HEK293 (cell line): ENCODE measurements around the gene CD81.

ENCODE experiments used
- CTCF ChIA-PET: fragments of 350-600 bp; formaldehyde crosslinking; extraction: SDS; loops from one replicate; lab custom pipeline; 2021; ENCODE audit warnings: antibody characterized with exemption; lab: Yijun Ruan, JAX
- POLR2A ChIA-PET: fragments of 300-600 bp; formaldehyde crosslinking; extraction: SDS; loops from one replicate; lab custom pipeline; 2020; ENCODE audit warnings: antibody characterized with exemption, inconsistent platforms; lab: Yijun Ruan, JAX
- H3K27ac ChIP-seq: fragments of 200-500 bp; sonication (Bioruptor generic); 2 replicates; pipeline ENCODE4 v1.5.1; 2014; ENCODE audit warnings: low read depth, low read length, control low read depth, inconsistent platforms; ENCODE audit errors: extremely low read depth
- H3K36me3 ChIP-seq, 2 experiments: fragments of 200-500 bp in 1 of 2; sonication (Bioruptor generic) in 1 of 2; 1 replicate in 1 of 2; 2 replicates in 1 of 2; pipeline ENCODE4 v1.5.1; 2014 to 2017; ENCODE audit warnings: inconsistent platforms in 2 of 2, low read length in 2 of 2; ENCODE audit not compliant: control insufficient read depth in 2 of 2, insufficient read depth in 1 of 2
- H3K4me1 ChIP-seq: fragments of 200-500 bp; sonication (Bioruptor generic); 2 replicates; pipeline ENCODE4 v1.5.1; 2014; ENCODE audit warnings: mild to moderate bottlenecking, low read length, inconsistent platforms; ENCODE audit not compliant: control insufficient read depth, insufficient read depth
- H3K4me3 ChIP-seq: 2 replicates; pipeline ENCODE4 v1.5.1; 2011; ENCODE audit warnings: low read depth, mild to moderate bottlenecking, control low read depth, low read length, moderate library complexity
- H3K9me3 ChIP-seq: fragments of 200-500 bp; sonication (Bioruptor generic); 2 replicates; pipeline ENCODE4 v1.5.1; 2014; ENCODE audit warnings: low read depth, low read length, inconsistent platforms; ENCODE audit not compliant: control insufficient read depth, insufficient read depth
- ATF2 ChIP-seq: fragments of 450-650 bp; formaldehyde crosslinking; IDR thresholded peaks from 2 replicates; pipeline ENCODE4 v1.5.1; 2016; ENCODE audit warnings: missing biosample characterization, missing genetic modification characterization, low read depth
- SP2 ChIP-seq: fragments of 450-650 bp; formaldehyde crosslinking; IDR thresholded peaks from 2 replicates; pipeline ENCODE4 v1.5.1; 2016; ENCODE audit warnings: missing biosample characterization, missing genetic modification characterization
- WT1 ChIP-seq: fragments of 450-650 bp; formaldehyde crosslinking; IDR thresholded peaks from 2 replicates; pipeline ENCODE4 v1.5.1; 2016; ENCODE audit warnings: missing biosample characterization, missing genetic modification characterization
- ZBTB17 ChIP-seq: fragments of 450-650 bp; formaldehyde crosslinking; IDR thresholded peaks from 2 replicates; pipeline ENCODE4 v1.5.1; 2016; ENCODE audit warnings: missing biosample characterization, missing genetic modification characterization
- ZBTB26 ChIP-seq: fragments of 450-650 bp; formaldehyde crosslinking; optimal IDR thresholded peaks from 2 replicates; pipeline ENCODE3; 2016; ENCODE audit warnings: missing biosample characterization, mild to moderate bottlenecking, missing genetic modification characterization
- ZBTB48 ChIP-seq: fragments of 450-650 bp; formaldehyde crosslinking; IDR thresholded peaks from 2 replicates; pipeline ENCODE4 v1.5.1; 2016; ENCODE audit warnings: missing biosample characterization, missing genetic modification characterization
- ZBTB49 ChIP-seq: fragments of 450-650 bp; formaldehyde crosslinking; IDR thresholded peaks from 2 replicates; pipeline ENCODE4 v1.5.1; 2016; ENCODE audit warnings: missing biosample characterization, missing genetic modification characterization, low read depth
- ZBTB8A ChIP-seq: fragments of 450-650 bp; formaldehyde crosslinking; IDR thresholded peaks from 2 replicates; pipeline ENCODE4 v1.5.1; 2016; ENCODE audit warnings: missing biosample characterization, missing genetic modification characterization
- ZNF221 ChIP-seq: fragments of 450-650 bp; formaldehyde crosslinking; IDR thresholded peaks from 2 replicates; pipeline ENCODE4 v1.5.1; 2017; ENCODE audit warnings: missing biosample characterization, missing genetic modification characterization, borderline replicate concordance
- ZNF223 ChIP-seq: fragments of 450-650 bp; formaldehyde crosslinking; IDR thresholded peaks from 2 replicates; pipeline ENCODE4 v1.5.1; 2016; ENCODE audit warnings: missing biosample characterization, missing genetic modification characterization
- ZNF23 ChIP-seq: fragments of 450-650 bp; formaldehyde crosslinking; IDR thresholded peaks from 2 replicates; pipeline ENCODE4 v1.5.1; 2016; ENCODE audit warnings: missing biosample characterization, missing genetic modification characterization, borderline replicate concordance
- ZNF280C ChIP-seq: fragments of 450-650 bp; formaldehyde crosslinking; IDR thresholded peaks from 2 replicates; pipeline ENCODE4 v1.5.1; 2016; ENCODE audit warnings: missing biosample characterization, missing genetic modification characterization
- ZNF391 ChIP-seq: fragments of 450-650 bp; formaldehyde crosslinking; IDR thresholded peaks from 2 replicates; pipeline ENCODE4 v1.5.1; 2016; ENCODE audit warnings: low read depth, missing biosample characterization, missing genetic modification characterization, borderline replicate concordance
- ZNF404 ChIP-seq: fragments of 450-650 bp; formaldehyde crosslinking; IDR thresholded peaks from 2 replicates; pipeline ENCODE4 v1.5.1; 2017; ENCODE audit warnings: missing biosample characterization, missing genetic modification characterization
- ZNF449 ChIP-seq: fragments of 450-650 bp; formaldehyde crosslinking; IDR thresholded peaks from 2 replicates; pipeline ENCODE4 v1.5.1; 2017; ENCODE audit warnings: missing biosample characterization, mild to moderate bottlenecking, missing genetic modification characterization, moderate library complexity
- ZNF544 ChIP-seq: fragments of 450-650 bp; formaldehyde crosslinking; IDR thresholded peaks from 2 replicates; pipeline ENCODE4 v1.5.0; 2017; ENCODE audit warnings: missing biosample characterization, missing genetic modification characterization
- ZNF561 ChIP-seq: fragments of 450-650 bp; IDR thresholded peaks from 2 replicates; pipeline ENCODE4 v1.5.1; 2018; ENCODE audit warnings: missing biosample characterization, missing genetic modification characterization, borderline replicate concordance
- ZNF658 ChIP-seq: fragments of 450-650 bp; formaldehyde crosslinking; IDR thresholded peaks from 2 replicates; pipeline ENCODE4; 2016; ENCODE audit warnings: missing biosample characterization, missing genetic modification characterization
- ZNF664 ChIP-seq: fragments of 450-650 bp; formaldehyde crosslinking; IDR thresholded peaks from 2 replicates; pipeline ENCODE4 v1.5.1; 2016; ENCODE audit warnings: missing biosample characterization, missing genetic modification characterization
- ZNF76 ChIP-seq: fragments of 450-650 bp; formaldehyde crosslinking; IDR thresholded peaks from 2 replicates; pipeline ENCODE4; 2016; ENCODE audit warnings: low read depth, missing biosample characterization, missing genetic modification characterization, borderline replicate concordance
- ZNF837 ChIP-seq: fragments of 450-650 bp; formaldehyde crosslinking; IDR thresholded peaks from 2 replicates; pipeline ENCODE4 v1.5.1; 2016; ENCODE audit warnings: missing biosample characterization, missing genetic modification characterization
- ZNF843 ChIP-seq: fragments of 450-650 bp; formaldehyde crosslinking; IDR thresholded peaks from 2 replicates; pipeline ENCODE4 v1.5.1; 2016; ENCODE audit warnings: missing biosample characterization, missing genetic modification characterization

The CD81 gene

GRCh38 chr11:2414616-2415015, 37.5 kb downstream of the CD81 start:
- H3K9me3 ChIP-seq, result no peaks in the 10 kb centered on the region
- POLR2A ChIA-PET, result no interaction called here
- no peak overlapping the region for H3K4me3 ChIP-seq
- H3K36me3 ChIP-seq, result no peaks in the 10 kb centered on the region
- TF ChIP-seq ZNF664 (tag by site-specific recombination) (no peak), ZNF404 (tag by site-specific recombination) (no peak), ZNF391 (no peak), ZNF23 (tag by site-specific recombination) (no peak), ATF2 (no peak), ZNF449 (tag by site-specific recombination) (no peak), ZBTB17 (no peak), ZNF843 (tag by site-specific recombination) (no peak), WT1 (tag by site-specific recombination) (no peak), SP2 (tag by site-specific recombination) (no peak), ZNF561 (no peak)
- TF ChIP-seq, all 188 proteins: peak for 0
- Histone ChIP-seq H3K27ac (no peak overlapping the region), H3K4me1 (no peaks in the 10 kb centered on the region)
- CTCF ChIA-PET, result no interaction called here

DNA sequence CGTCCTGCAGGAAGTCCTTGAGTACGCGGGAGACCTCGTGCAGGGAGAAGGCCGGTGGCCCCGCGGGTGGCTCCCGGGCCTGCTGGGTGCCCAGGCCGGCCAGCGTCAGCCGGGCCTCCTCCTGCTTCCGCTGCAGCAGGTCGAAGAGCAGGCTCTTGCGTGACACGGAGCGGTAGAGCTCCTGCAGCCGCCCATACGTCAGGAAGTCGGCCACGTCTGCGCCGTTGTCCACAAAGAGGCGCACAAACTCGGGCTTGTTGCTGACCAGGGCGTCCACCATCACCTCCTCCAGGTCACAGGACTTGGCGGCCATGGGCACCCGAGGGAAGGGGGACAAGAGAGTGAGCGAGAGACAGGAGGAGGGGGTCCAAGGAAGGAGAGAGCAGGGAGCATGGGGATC, 38.1 kb downstream of the CD81 start:
- no peaks in the 10 kb centered on the region for H3K4me1 ChIP-seq
- POLR2A ChIA-PET, result no interaction called here
- no peak overlapping the region for H3K4me3 ChIP-seq
- CTCF ChIA-PET, result interaction anchor here (1.4 kb wide), 1 partner anchor 110 kb away, joined by 6 read pairs; no protein-coding TSS in a partner anchor
- H3K36me3 ChIP-seq, result no peaks in the 10 kb centered on the region
- H3K27ac ChIP-seq, result no peak overlapping the region
- H3K9me3 ChIP-seq, result no peaks in the 10 kb centered on the region
- TF ChIP-seq ZBTB49 (tag by site-specific recombination) (no peak), ZNF223 (tag by site-specific recombination) (no peak), ATF2 (no peak), ZBTB26 (tag by site-specific recombination) (no peak), ZNF221 (tag by site-specific recombination) (no peak), ZBTB48 (tag by site-specific recombination) (no peak), ZNF544 (tag by site-specific recombination) (no peak), ZNF837 (tag by site-specific recombination) (no peak), ZNF280C (tag by site-specific recombination) (no peak), ZNF76 (tag by site-specific recombination) (no peak), ZBTB8A (tag by site-specific recombination) (no peak), ZNF658 (no peak)
